Measurements from ENCODE around the gene DOCK1. TPM values are rescaled to one million over a fixed set of nuclear protein-coding genes. Genes with fewer than 3 reads are reported as not detected.

DOCK1 gene
- total and polyA plus RNA-seq, 2 experiments from 2014 or later = 22.8 to 45.6 TPM

DNA sequence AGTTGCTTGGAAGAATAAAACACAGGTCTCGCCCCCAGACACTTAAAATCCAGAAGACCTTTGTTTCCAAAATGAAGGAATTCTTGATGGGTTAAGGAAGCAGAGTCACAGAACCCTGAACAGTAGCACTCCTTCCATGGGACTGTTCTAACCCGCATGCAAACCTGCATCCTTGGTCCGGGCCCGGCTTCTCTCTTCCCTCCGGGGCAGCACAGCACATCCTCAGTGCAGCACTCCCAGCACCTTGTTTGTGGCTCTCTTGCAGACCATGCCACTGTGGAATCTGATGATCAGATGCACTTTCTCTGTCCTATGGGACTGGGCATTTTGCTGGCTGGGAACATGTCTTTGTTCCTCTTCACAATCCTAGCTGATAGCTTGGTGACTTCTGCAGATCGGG lies 257.6 kb downstream of the DOCK1 start:
- peaks cover 3% of the 10 kb centered on the region; the same call in 1 of the 2 replicates for H4K20me1 ChIP-seq (ENCODE audit: insufficient read depth)
- no peak overlapping the region for H3K9ac ChIP-seq
- H3K4me3 ChIP-seq = no peak overlapping the region
- no peak overlapping the region for H3K27ac ChIP-seq
- no peaks in the 10 kb centered on the region for H3K36me3 ChIP-seq (ENCODE audit: low read depth)
- in situ Hi-C loops (cut with MboI) = no loop called here
- H3F3A ChIP-seq (ENCODE audit: insufficient read depth) = no peaks in the 10 kb centered on the region
- peaks cover 3% of the 10 kb centered on the region; the same call in 1 of the 2 replicates for H3K4me1 ChIP-seq (ENCODE audit: insufficient read depth)
- 97 to 98% methylated on average over 6 of the region's 6 CpGs for WGBS, 2 experiments (ENCODE audit: low coverage in 1 of 2, low lambda C conversion rate in 2 of 2, missing lambda C conversion rate in 2 of 2)
- no peak for DNase-seq
- H2AFZ ChIP-seq = no peak overlapping the region
- H3K9me2 ChIP-seq (ENCODE audit: insufficient read depth) = no peaks in the 10 kb centered on the region
- TF ChIP-seq EZH2 (IDR thresholded peaks at IDR 0.05; ENCODE audit: insufficient read depth, poor library complexity, severe bottlenecking) = no peak
- no peak for TF ChIP-seq EZH2phosphoT487 (IDR thresholded peaks at IDR 0.05; ENCODE audit: insufficient read depth, low read depth)
- peaks cover 7% of the 10 kb centered on the region; the same call in 1 of the 2 replicates for H3K79me2 ChIP-seq (ENCODE audit: insufficient read depth)
- no peaks in the 10 kb centered on the region for H3K27me3 ChIP-seq (replicated peaks; ENCODE audit: insufficient read depth)
- no peak overlapping the region for H3K4me2 ChIP-seq (ENCODE audit: unreplicated experiment)
- no peaks in the 10 kb centered on the region for H3K9me3 ChIP-seq (ENCODE audit: low read depth)

DNA sequence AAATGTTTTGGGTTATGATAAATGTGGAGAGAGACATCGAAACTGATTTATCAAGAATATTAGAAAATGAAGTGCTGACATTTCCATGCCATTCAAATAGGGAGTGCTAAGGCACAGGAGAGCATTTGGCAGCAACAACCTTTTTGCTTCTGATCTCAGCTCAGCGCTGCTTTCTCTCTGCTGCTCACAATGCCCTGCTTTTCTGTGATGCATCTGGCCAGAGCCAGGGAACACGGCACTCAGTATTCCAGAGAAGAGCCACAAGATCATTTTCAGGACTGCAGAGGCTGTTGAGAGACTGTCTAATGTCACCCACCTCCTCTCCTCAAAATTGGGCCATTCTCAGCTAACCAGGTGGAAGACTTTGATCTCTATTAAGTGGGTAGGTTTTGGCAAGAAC lies 263.0 kb downstream of the DOCK1 start:
- H4K20me1 ChIP-seq (ENCODE audit: insufficient read depth) = no peaks in the 10 kb centered on the region
- 94 to 96% methylated on average over 3 of the region's 3 CpGs for WGBS, 2 experiments (ENCODE audit: low coverage in 1 of 2, low lambda C conversion rate in 2 of 2, missing lambda C conversion rate in 2 of 2)

DNA sequence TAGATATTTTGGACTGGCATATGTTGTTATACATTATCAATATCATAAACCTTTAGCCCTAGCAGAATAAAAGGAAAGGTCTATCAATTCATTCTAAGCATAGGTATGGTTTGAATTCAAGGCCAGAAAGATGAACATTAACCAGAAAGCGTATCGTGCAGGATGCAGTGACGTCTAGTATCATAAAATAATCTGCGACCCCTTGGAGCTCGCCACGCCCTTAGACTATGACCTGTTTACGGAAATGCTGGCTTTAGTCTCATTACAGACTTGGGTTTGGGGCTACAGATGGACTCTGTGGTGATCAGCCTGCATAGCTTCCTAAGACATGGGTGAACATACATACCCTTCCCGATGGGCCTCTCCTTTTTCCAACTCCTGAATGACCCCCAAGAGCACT lies 269.6 kb downstream of the DOCK1 start:
- Histone ChIP-seq H3K36me3 (ENCODE audit: low read depth) (no peaks in the 10 kb centered on the region; the same call in 1 of the 2 replicates), H3K4me3 (no peak overlapping the region), H2AFZ (no peak overlapping the region), H4K20me1 (ENCODE audit: insufficient read depth) (no peaks in the 10 kb centered on the region), H3F3A (ENCODE audit: insufficient read depth) (no peaks in the 10 kb centered on the region), H3K9ac (no peak overlapping the region), H3K4me2 (ENCODE audit: unreplicated experiment) (no peak overlapping the region), H3K27me3 (replicated peaks; ENCODE audit: insufficient read depth) (no peaks in the 10 kb centered on the region), H3K9me3 (ENCODE audit: low read depth) (no peaks in the 10 kb centered on the region), H3K9me2 (ENCODE audit: insufficient read depth) (no peaks in the 10 kb centered on the region), H3K4me1 (ENCODE audit: insufficient read depth) (no peaks in the 10 kb centered on the region), H3K27ac (no peak overlapping the region), H3K79me2 (ENCODE audit: insufficient read depth) (no peaks in the 10 kb centered on the region)
- 89 to 94% methylated on average over 8 of the region's 8 CpGs for WGBS, 2 experiments (ENCODE audit: low coverage in 1 of 2, low lambda C conversion rate in 2 of 2, missing lambda C conversion rate in 2 of 2)
- TF ChIP-seq EZH2 (IDR thresholded peaks at IDR 0.05; ENCODE audit: insufficient read depth, poor library complexity, severe bottlenecking) (no peak), EZH2phosphoT487 (IDR thresholded peaks at IDR 0.05; ENCODE audit: insufficient read depth, low read depth) (no peak)
- no peak for DNase-seq
- in situ Hi-C loops (cut with MboI) = no loop called here

More for the DNA sequence above, 263.0 kb downstream of the DOCK1 start:
- H3K27me3 ChIP-seq (replicated peaks; ENCODE audit: insufficient read depth) = no peaks in the 10 kb centered on the region
- TF ChIP-seq EZH2phosphoT487 (IDR thresholded peaks at IDR 0.05; ENCODE audit: insufficient read depth, low read depth) = no peak
- no peak for TF ChIP-seq EZH2 (IDR thresholded peaks at IDR 0.05; ENCODE audit: insufficient read depth, poor library complexity, severe bottlenecking)
- no peak overlapping the region for H2AFZ ChIP-seq
- no peaks in the 10 kb centered on the region for H3K9me3 ChIP-seq (ENCODE audit: low read depth)
- H3K36me3 ChIP-seq (ENCODE audit: low read depth) = no peaks in the 10 kb centered on the region
- no peak overlapping the region for H3K9ac ChIP-seq
- in situ Hi-C loops (cut with MboI) = no loop called here
- no peaks in the 10 kb centered on the region for H3K79me2 ChIP-seq (ENCODE audit: insufficient read depth)
- no peak overlapping the region for H3K4me3 ChIP-seq
- H3K4me1 ChIP-seq (ENCODE audit: insufficient read depth) = peaks cover 3% of the 10 kb centered on the region; the same call in 1 of the 2 replicates
- H3K27ac ChIP-seq = no peak overlapping the region
- no peaks in the 10 kb centered on the region for H3K9me2 ChIP-seq (ENCODE audit: insufficient read depth)
- no peak for DNase-seq
- no peak overlapping the region for H3K4me2 ChIP-seq (ENCODE audit: unreplicated experiment)
- no peaks in the 10 kb centered on the region for H3F3A ChIP-seq (ENCODE audit: insufficient read depth)

DNA sequence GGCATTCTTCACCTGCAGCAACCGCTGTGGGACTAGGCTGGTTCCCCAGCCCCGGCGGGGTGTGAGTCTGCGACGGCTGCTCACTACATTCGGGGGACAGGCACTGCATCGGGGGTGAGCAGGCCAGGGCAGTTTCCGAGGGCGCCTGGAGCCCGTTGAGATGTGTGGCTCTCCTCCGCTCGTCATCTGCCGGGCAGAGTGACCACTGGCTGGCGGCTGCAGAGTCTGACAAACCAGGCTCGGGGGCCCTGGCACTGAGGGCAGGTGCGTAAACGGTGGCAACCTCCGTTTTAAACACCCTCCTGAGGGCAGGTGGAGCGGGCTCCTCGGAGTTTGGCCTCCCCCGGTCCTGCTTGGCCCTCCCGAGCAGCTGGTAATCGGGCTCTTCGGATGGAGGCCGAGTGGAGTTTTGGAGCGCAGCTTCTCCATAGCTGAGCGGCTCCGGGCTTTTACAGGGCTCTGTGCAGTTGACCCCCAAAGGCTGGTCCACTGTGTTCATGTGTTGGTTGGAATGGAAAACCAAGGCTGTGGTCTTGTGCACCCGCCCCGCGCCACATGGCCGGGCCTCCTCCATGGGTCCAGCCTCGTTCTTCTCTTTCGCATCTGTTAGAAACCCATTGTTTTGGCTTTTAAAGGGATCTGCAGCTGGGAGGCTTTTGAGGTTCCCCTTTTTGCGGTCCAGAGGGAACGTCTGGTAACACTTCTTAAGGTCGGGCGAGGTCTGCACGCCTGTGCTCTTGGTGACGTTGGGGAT lies 270.3 kb downstream of the DOCK1 start:
- DNase-seq = no peak
- H2AFZ ChIP-seq = no peak overlapping the region
- WGBS, 2 experiments (ENCODE audit: low coverage in 1 of 2, low lambda C conversion rate in 2 of 2, missing lambda C conversion rate in 2 of 2) = 97% methylated on average over 35 to 40 of the region's 40 CpGs
- TF ChIP-seq EZH2 (IDR thresholded peaks at IDR 0.05; ENCODE audit: insufficient read depth, poor library complexity, severe bottlenecking) (no peak), EZH2phosphoT487 (IDR thresholded peaks at IDR 0.05; ENCODE audit: insufficient read depth, low read depth) (no peak)
- in situ Hi-C loops (cut with MboI) = no loop called here
- H3K4me1 ChIP-seq (ENCODE audit: insufficient read depth) = no peaks in the 10 kb centered on the region
- no peaks in the 10 kb centered on the region; the same call in 1 of the 2 replicates for H3K36me3 ChIP-seq (ENCODE audit: low read depth)
- H4K20me1 ChIP-seq (ENCODE audit: insufficient read depth) = no peaks in the 10 kb centered on the region
- no peak overlapping the region for H3K4me2 ChIP-seq (ENCODE audit: unreplicated experiment)
- H3K9me3 ChIP-seq (ENCODE audit: low read depth) = no peaks in the 10 kb centered on the region
- H3K4me3 ChIP-seq = no peak overlapping the region
- H3K9ac ChIP-seq = no peak overlapping the region
- H3K79me2 ChIP-seq (ENCODE audit: insufficient read depth) = no peaks in the 10 kb centered on the region
- no peaks in the 10 kb centered on the region for H3K9me2 ChIP-seq (ENCODE audit: insufficient read depth)
- H3F3A ChIP-seq (ENCODE audit: insufficient read depth) = no peaks in the 10 kb centered on the region
- no peaks in the 10 kb centered on the region for H3K27me3 ChIP-seq (replicated peaks; ENCODE audit: insufficient read depth)
- no peak overlapping the region for H3K27ac ChIP-seq
